WI38 (cell line): ENCODE measurements around the gene EIF4B.
"Not testable (repeated sequence)": the region's sequence is repeated elsewhere in the genome, so short reads cannot be mapped to it uniquely, and the experiment has no call there.

Experiments
- H3K4me3 ChIP-seq: 2 replicates; pipeline ENCODE4 v1.5.1; 2011; ENCODE audit warnings: low read depth, mild to moderate bottlenecking, control low read depth, low read length
- TF ChIP-seq, protein P1 (sequence below): IDR thresholded peaks from 2 replicates; pipeline ENCODE4 v1.5.1; 2012; ENCODE audit warnings: low read depth, mild to moderate bottlenecking, control low read depth, low read length

The EIF4B gene

DNA sequence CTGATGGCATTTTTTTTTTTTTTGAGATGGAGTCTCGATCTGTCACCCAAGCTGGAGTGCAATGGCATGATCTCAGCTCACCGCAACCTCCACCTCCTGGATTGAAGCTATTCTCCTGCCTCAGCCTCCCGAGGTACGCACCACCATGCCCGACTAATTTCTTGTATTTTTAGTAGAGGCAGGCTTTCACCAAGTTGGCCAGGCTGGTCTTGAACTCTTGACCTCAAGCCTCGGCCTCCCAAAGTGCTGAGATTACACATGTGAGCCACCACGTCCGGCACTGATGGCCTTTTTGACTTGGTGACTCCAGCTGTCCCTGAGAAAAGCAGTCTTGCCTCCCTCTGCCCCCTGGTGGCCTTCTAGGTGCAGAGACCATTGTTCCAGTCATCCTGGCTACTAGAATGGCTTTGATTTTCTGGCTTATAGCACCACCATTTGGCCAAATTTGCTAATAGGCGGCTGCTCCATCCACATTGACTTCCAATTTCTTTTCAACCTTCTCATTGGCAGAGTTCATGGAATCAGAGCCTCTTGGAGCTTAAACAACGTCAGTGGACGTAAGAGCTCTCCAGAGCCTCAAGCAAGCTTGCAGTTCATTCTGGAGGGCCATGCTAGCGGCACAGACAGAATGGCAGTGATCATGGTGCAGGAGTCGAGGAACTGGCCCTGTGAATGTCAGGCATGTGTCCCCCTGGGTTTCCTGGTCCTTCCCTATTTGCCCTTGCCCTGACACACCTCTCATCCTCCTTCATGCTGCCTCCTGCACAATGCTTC, 25.4 kb upstream of the EIF4B start:
- H3K4me3 ChIP-seq: no peak overlapping the region
- TF ChIP-seq, protein P1, sequence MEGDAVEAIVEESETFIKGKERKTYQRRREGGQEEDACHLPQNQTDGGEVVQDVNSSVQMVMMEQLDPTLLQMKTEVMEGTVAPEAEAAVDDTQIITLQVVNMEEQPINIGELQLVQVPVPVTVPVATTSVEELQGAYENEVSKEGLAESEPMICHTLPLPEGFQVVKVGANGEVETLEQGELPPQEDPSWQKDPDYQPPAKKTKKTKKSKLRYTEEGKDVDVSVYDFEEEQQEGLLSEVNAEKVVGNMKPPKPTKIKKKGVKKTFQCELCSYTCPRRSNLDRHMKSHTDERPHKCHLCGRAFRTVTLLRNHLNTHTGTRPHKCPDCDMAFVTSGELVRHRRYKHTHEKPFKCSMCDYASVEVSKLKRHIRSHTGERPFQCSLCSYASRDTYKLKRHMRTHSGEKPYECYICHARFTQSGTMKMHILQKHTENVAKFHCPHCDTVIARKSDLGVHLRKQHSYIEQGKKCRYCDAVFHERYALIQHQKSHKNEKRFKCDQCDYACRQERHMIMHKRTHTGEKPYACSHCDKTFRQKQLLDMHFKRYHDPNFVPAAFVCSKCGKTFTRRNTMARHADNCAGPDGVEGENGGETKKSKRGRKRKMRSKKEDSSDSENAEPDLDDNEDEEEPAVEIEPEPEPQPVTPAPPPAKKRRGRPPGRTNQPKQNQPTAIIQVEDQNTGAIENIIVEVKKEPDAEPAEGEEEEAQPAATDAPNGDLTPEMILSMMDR: peak; percentile 96

DNA sequence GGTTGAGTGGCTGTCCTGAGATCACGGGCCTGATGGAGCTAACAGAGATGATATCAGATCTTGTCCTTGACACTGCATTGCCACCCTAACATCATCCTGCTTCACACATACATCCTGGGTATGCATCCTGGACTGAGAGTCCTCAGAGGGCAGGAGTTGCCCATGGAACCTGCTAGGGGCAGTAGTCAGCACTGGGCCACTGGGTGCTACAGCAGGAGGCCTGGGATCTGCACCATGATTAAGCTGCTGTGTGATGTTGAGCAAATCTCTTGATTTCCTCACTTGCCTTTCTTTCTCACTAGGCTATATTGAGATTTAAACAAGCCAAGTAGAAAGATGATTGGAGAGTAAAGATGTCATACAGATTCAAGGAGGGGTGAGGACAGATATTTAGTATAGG, 22.1 kb upstream of the EIF4B start:
- TF ChIP-seq, protein P1: no peak
- no peak overlapping the region for H3K4me3 ChIP-seq

- TF ChIP-seq, protein P1: no peak
These were observed 17.4 kb upstream of the EIF4B start for GRCh38 chr12:52988898-52989297.

GRCh38 chr12:52990206-52990605, 16.1 kb upstream of the EIF4B start:
- H3K4me3 ChIP-seq: no peak overlapping the region
- TF ChIP-seq, protein P1: no peak

More at GRCh38 chr12:52988898-52989297, 17.4 kb upstream of the EIF4B start:
- no peak overlapping the region for H3K4me3 ChIP-seq

DNA sequence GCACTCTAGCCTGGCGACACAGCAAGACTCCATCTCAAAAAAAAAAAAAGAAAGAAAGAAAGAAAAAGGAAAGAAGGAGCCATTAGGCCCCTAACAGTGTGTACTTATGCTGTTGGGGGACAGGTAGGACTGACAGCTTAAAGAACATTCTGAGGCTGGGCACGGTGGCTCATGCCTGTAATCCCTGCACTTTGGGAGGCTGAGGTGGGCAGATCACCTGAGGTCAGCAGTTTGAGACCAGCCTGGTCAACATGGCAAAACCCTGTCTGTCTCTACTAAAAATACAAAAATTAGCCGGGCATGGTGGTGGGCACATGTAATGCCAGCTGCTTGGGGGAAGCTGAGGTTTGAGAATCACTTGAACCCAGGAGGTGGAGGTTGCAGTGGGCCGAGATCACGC, 14.0 kb upstream of the EIF4B start:
- not testable (repeated sequence) for H3K4me3 ChIP-seq

- H3K4me3 ChIP-seq: no peak overlapping the region
- TF ChIP-seq, protein P1: no peak
These were observed 13.3 kb upstream of the EIF4B start for GRCh38 chr12:52992699-52993557.

DNA sequence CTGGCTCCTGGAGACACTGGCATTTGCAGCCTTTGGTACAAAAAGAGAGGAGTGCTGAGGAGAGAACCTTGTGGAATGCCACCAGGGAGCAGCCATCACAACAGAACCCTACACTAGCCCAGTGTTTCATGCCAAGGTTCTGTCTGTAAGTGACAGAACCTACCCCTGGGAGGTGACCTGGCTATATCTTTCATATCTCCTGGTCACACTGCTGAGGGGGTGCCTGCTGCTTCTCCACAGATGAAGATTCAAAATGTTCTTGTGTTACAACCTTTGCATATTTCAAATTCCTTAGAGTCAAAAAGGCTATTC, 12.7 kb upstream of the EIF4B start:
- H3K4me3 ChIP-seq: no peak overlapping the region
- TF ChIP-seq, protein P1: no peak
